ENCODE data around the gene USP48. TPM values are rescaled to one million over a fixed set of nuclear protein-coding genes. Genes with fewer than 3 reads are reported as not detected.

The USP48 gene
- total and polyA plus RNA-seq, 2 of the 4 experiments (the other 2 are of a cell fraction), result 24.7 to 25.0 TPM

GRCh38 chr1:21736011-21736410 lies 46.9 kb downstream of the USP48 start:
- no peak for ATAC-seq (ENCODE audit: low read depth)
- no TSS peak for BruUV-seq (replicated peaks)

More at GRCh38 chr1:21736011-21736410, 46.9 kb downstream of the USP48 start:
- dilution Hi-C loops (cut with HindIII; ENCODE audit: low sequenced_read_pairs, unreplicated experiment) (no loop called here), in situ Hi-C loops (cut with MboI; ENCODE audit: low sequenced_read_pairs) (no loop called here), intact Hi-C loops (cut with micrococcal nuclease) (no loop called here)
- DNase-seq, result no peak
- no peak for TF ChIP-seq FOS (IDR thresholded peaks at IDR 0.05; ENCODE audit: low read depth, low read length)
- no peak for TF ChIP-seq POLR2A (IDR thresholded peaks at IDR 0.05; ENCODE audit: low read depth, low read length)
- TF ChIP-seq CHD1 (IDR thresholded peaks at IDR 0.05; ENCODE audit: low read depth, low read length), result no peak
- no peak for TF ChIP-seq RFX5 (IDR thresholded peaks at IDR 0.05; ENCODE audit: low read depth, low read length)
- TF ChIP-seq USF2 (IDR thresholded peaks at IDR 0.05; ENCODE audit: low read depth, low read length), result no peak
- TF ChIP-seq ELK1 (IDR thresholded peaks at IDR 0.05; ENCODE audit: borderline replicate concordance, low read depth, low read length), result no peak
- no peak for TF ChIP-seq BHLHE40 (IDR thresholded peaks at IDR 0.05; ENCODE audit: low read depth, low read length)
- no peak for TF ChIP-seq SMC3 (IDR thresholded peaks at IDR 0.05; ENCODE audit: low read depth, low read length)
- no peak for TF ChIP-seq RAD21 (IDR thresholded peaks at IDR 0.05; ENCODE audit: low read length)
- TF ChIP-seq CTCF (conservative IDR thresholded peaks at IDR 0.05; ENCODE audit: low read depth, low read length), result no peak
- Histone ChIP-seq H3K4me3 (ENCODE audit: insufficient read depth, low read depth, low read length) (no peak overlapping the region), H3K14ac (replicated peaks; ENCODE audit: low read depth, low read length) (no peak overlapping the region), H3K4me2 (ENCODE audit: low read depth, low read length) (no peak overlapping the region), H3K4me1 (ENCODE audit: control insufficient read depth, insufficient read depth, low read length) (no peaks in the 10 kb centered on the region; the same call in 1 of the 2 replicates), H3K9ac (ENCODE audit: low read depth, low read length) (no peak overlapping the region), H4K8ac (ENCODE audit: low read depth in 2 of 2, low read length in 2 of 2) (no peak overlapping the region), H2AFZ (replicated peaks; ENCODE audit: low read length, poor library complexity) (no peak overlapping the region), H2AK9ac (replicated peaks; ENCODE audit: low read depth, low read length, poor library complexity) (no peak overlapping the region), H3K36me3 (ENCODE audit: control insufficient read depth, insufficient read depth, low read length) (peaks cover 29% of the 10 kb centered on the region), H3K79me1 (ENCODE audit: low read depth in 1 of 2, low read length in 2 of 2) (peaks cover 14 to 44% of the 10 kb centered on the region in 2 experiments), H3K18ac (ENCODE audit: low read depth, low read length) (no peak overlapping the region), H2BK15ac (ENCODE audit: low read depth, low read length) (no peak overlapping the region), H2BK5ac (ENCODE audit: low read depth, low read length, poor library complexity, severe bottlenecking) (no peak overlapping the region), H3K56ac (ENCODE audit: extremely low read depth, insufficient read depth, low read length) (no peak overlapping the region), H2AK5ac (ENCODE audit: low read depth, low read length) (no peak overlapping the region), H4K5ac (ENCODE audit: low read depth, low read length) (no peak overlapping the region), H2BK120ac (ENCODE audit: low read depth, low read length) (no peak overlapping the region), H2BK20ac (ENCODE audit: low read depth, low read length) (no peak overlapping the region), H3K9me1 (ENCODE audit: insufficient read depth, low read length) (peaks cover 10% of the 10 kb centered on the region), H3K27me3 (ENCODE audit: control insufficient read depth, insufficient read depth, low read length) (no peaks in the 10 kb centered on the region), H4K91ac (ENCODE audit: insufficient read depth, low read depth, low read length) (no peak overlapping the region), H3K4ac (ENCODE audit: low read depth, low read length) (no peak overlapping the region), H3K9me3 (ENCODE audit: control insufficient read depth, insufficient read depth, low read length) (no peaks in the 10 kb centered on the region), H4K20me1 (ENCODE audit: insufficient read depth, low read length) (no peaks in the 10 kb centered on the region), H3K27ac (ENCODE audit: insufficient read depth, low read length) (no peak overlapping the region), H3K23ac (ENCODE audit: low read depth, low read length) (no peak overlapping the region)
- ChIA-PET POLR2A (ENCODE audit: unreplicated experiment) (no interaction called here), CTCF (no interaction called here)
- no CpG with 5 or more reads among the region's 2 CpGs for WGBS, 2 experiments (ENCODE audit: extremely low coverage in 2 of 2, insufficient read length in 1 of 2)

Measured in IMR-90 (cell line).